Measurements from ENCODE around the gene SMS. TPM values are rescaled to one million over a fixed set of nuclear protein-coding genes. Genes with fewer than 3 reads are reported as not detected.
"Not testable (repeated sequence)": the region's sequence is repeated elsewhere in the genome, so short reads cannot be mapped to it uniquely, and the experiment has no call there.

The SMS gene
- total RNA-seq, 6 donors from 2014 or later: 23.3 to 53.5 (median 50.2) TPM

DNA sequence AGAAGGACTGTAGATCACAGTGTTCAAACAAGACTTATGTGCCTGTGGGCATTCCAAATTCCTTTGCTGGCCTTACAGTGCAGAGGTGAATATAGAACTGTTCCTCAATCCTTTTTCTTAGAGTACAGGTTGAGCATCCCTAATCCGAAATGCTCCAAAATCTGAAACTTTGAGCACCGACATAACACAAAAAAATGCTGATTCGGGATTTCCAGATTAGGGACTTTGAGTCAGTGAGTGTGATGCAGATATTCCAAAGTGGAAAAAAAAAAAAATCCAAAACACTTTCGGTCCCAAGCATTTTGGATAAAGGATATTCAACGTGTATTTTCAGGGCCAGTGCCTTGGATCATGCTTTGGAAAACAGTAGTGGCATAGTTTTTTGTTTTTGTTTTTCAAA lies 9.2 kb downstream of the SMS start:
- 73 to 92% methylated on average over 5 of the region's 5 CpGs for WGBS, 2 donors
- no peak for ATAC-seq (ENCODE audit: low FRiP score in 2 of 2)
- DNase-seq: no peak

GRCh38 chrX:21950557-21950956 lies 10.0 kb downstream of the SMS start:
- peaks cover 0 to 13% (median 0%) of the 10 kb centered on the region in 4 donors for H3K4me1 ChIP-seq
- ATAC-seq (ENCODE audit: low FRiP score in 2 of 2); H3K27ac ChIP-seq; H3K36me3 ChIP-seq; H3K4me3 ChIP-seq; H3K27me3 ChIP-seq; H3K9me3 ChIP-seq; DNase-seq: not testable (repeated sequence)
- 81 to 85% methylated on average over 1 of the region's 1 CpG for WGBS, 2 donors

More for the DNA sequence above, 9.2 kb downstream of the SMS start:
- no peaks in the 10 kb centered on the region for H3K27me3 ChIP-seq
- no peak overlapping the region for H3K4me3 ChIP-seq
- TF ChIP-seq POLR2A (IDR thresholded peaks at IDR 0.05): no peak
- no peak for TF ChIP-seq CTCF (IDR thresholded peaks at IDR 0.05)
- TF ChIP-seq POLR2AphosphoS5 (IDR thresholded peaks at IDR 0.05): no peak
- TF ChIP-seq EP300 (IDR thresholded peaks at IDR 0.05): no peak
- no peak overlapping the region for H3K27ac ChIP-seq
- H3K36me3 ChIP-seq: no peaks in the 10 kb centered on the region
- H3K4me1 ChIP-seq: peaks cover 0 to 10% (median 0%) of the 10 kb centered on the region in 4 donors
- no peaks in the 10 kb centered on the region for H3K9me3 ChIP-seq

- no peak for TF ChIP-seq POLR2AphosphoS5 (IDR thresholded peaks at IDR 0.05)
- TF ChIP-seq POLR2A (IDR thresholded peaks at IDR 0.05): no peak
- TF ChIP-seq EP300 (IDR thresholded peaks at IDR 0.05): no peak
- no peak for TF ChIP-seq CTCF (IDR thresholded peaks at IDR 0.05)
- no peak for DNase-seq
- no peaks in the 10 kb centered on the region for H3K9me3 ChIP-seq
- no peak for ATAC-seq (ENCODE audit: low FRiP score in 2 of 2)
- peaks cover 0 to 13% (median 0%) of the 10 kb centered on the region in 4 donors for H3K4me1 ChIP-seq
- 69 to 74% methylated on average over 5 to 6 of the region's 6 CpGs for WGBS, 2 donors
- H3K36me3 ChIP-seq: no peaks in the 10 kb centered on the region
- no peaks in the 10 kb centered on the region for H3K27me3 ChIP-seq
- H3K4me3 ChIP-seq: no peak overlapping the region
- no peak overlapping the region for H3K27ac ChIP-seq
Measured at GRCh38 chrX:21952624-21953023, 12.1 kb downstream of the SMS start.

GRCh38 chrX:21953195-21953830 lies 12.8 kb downstream of the SMS start:
- H3K4me1 ChIP-seq: peaks cover 0 to 13% (median 0%) of the 10 kb centered on the region in 4 donors
- WGBS, 2 donors: 74 to 75% methylated on average over 6 of the region's 6 CpGs
- H3K36me3 ChIP-seq; H3K9me3 ChIP-seq; H3K27me3 ChIP-seq; DNase-seq; H3K27ac ChIP-seq; ATAC-seq (ENCODE audit: low FRiP score in 2 of 2); H3K4me3 ChIP-seq: not testable (repeated sequence)

DNA sequence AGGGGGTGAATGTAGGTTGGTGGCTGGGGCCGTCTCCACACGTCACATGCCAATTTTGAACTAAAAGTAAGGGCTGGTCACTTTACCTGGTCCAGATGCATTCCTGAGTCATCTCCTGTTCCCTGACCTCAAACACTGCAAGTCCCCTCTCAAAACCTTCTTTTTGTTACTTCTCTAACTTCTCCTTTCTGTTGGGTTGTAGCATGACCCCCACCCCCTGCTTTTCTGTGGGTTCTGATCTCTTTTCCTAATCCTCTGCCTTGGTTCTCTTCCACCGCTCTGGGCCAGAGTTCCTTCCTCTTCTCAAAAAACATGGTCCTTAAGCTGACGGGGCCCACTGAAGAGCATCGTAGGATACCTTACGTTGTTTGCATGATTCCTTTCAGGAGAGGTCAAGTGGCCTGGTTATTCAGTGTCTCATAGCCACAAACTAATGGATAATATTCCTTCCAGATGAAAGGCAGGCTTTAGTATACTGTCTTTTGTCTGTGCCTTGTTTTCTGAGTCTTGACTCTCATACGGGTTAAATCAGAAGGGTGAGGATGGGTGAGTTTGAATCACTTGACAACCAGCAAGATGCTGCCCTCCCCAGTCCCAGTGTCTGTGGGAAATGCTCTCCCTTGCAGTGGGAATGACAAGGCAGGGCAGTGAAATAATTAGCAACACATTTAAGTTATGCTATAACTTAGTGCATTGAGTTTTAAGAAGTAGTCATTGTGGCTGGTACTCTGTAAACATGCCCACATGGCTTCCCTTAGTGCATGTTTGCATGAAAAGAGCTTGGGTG lies 15.1 kb downstream of the SMS start:
- no peak overlapping the region for H3K27ac ChIP-seq
- no peaks in the 10 kb centered on the region for H3K36me3 ChIP-seq
- ATAC-seq (ENCODE audit: low FRiP score in 2 of 2) (no peak), DNase-seq (no peak)
- peaks cover 0 to 4% (median 2%) of the 10 kb centered on the region in 4 donors for H3K4me1 ChIP-seq
- H3K27me3 ChIP-seq: no peaks in the 10 kb centered on the region
- TF ChIP-seq EP300 (IDR thresholded peaks at IDR 0.05) (no peak), CTCF (IDR thresholded peaks at IDR 0.05) (no peak), POLR2AphosphoS5 (IDR thresholded peaks at IDR 0.05) (no peak), POLR2A (IDR thresholded peaks at IDR 0.05) (no peak)
- H3K9me3 ChIP-seq: no peaks in the 10 kb centered on the region
- H3K4me3 ChIP-seq: no peak overlapping the region
- WGBS, 2 donors: 56 to 57% methylated on average over 5 to 7 of the region's 7 CpGs
